H1 (cell line): ENCODE measurements around the gene SLC7A10. TPM values are rescaled to one million over a fixed set of nuclear protein-coding genes. Genes with fewer than 3 reads are reported as not detected.

Source experiments
- polyA plus RNA-seq, 7 experiments: library from polyadenylated mRNA; depleted of rRNA in 3 of 7; stranded (reverse) in 5 of 7; unstranded in 2 of 7; fragments of >200 nt in 5 of 7; fragments of 200-250 nt in 2 of 7; gene quantifications; 1 replicate in 5 of 7; 2 replicates in 1 of 7; 4 replicates in 1 of 7; pipeline versions ENCODE4 v1.2.1 to v1.2.3, GENCODE V29; 2011 to 2013; ENCODE audit warnings: missing spikeins in 2 of 7, mixed read lengths in 2 of 7
- total RNA-seq: library from RNA; stranded (reverse); fragmentation: NEBNext Ultra II Directional; extraction: Animal tissue kit (Norgen Biotek cat#: 25700); gene quantifications from 2 replicates; pipeline ENCODE4 v1.2.1, GENCODE V29; 2021
- TF ChIP-seq, protein P1 (sequence below): fragments of 300-600 bp; sonication (generic); IDR thresholded peaks from 2 replicates; pipeline ENCODE4 v1.7.1; 2012; ENCODE audit warnings: low read length, moderate library complexity, mild to moderate bottlenecking, inconsistent platforms; ENCODE audit not compliant: insufficient replicate concordance

The SLC7A10 gene
- total and polyA plus RNA-seq, 2 of the 8 experiments (the other 6 are each of a cell fraction or from before 2014, with no cell fraction given) = 3.7 to 7.1 TPM

GRCh38 chr19:33236696-33237390 is 11.2 kb upstream of the SLC7A10 start (continued):
- TF ChIP-seq, protein P1, sequence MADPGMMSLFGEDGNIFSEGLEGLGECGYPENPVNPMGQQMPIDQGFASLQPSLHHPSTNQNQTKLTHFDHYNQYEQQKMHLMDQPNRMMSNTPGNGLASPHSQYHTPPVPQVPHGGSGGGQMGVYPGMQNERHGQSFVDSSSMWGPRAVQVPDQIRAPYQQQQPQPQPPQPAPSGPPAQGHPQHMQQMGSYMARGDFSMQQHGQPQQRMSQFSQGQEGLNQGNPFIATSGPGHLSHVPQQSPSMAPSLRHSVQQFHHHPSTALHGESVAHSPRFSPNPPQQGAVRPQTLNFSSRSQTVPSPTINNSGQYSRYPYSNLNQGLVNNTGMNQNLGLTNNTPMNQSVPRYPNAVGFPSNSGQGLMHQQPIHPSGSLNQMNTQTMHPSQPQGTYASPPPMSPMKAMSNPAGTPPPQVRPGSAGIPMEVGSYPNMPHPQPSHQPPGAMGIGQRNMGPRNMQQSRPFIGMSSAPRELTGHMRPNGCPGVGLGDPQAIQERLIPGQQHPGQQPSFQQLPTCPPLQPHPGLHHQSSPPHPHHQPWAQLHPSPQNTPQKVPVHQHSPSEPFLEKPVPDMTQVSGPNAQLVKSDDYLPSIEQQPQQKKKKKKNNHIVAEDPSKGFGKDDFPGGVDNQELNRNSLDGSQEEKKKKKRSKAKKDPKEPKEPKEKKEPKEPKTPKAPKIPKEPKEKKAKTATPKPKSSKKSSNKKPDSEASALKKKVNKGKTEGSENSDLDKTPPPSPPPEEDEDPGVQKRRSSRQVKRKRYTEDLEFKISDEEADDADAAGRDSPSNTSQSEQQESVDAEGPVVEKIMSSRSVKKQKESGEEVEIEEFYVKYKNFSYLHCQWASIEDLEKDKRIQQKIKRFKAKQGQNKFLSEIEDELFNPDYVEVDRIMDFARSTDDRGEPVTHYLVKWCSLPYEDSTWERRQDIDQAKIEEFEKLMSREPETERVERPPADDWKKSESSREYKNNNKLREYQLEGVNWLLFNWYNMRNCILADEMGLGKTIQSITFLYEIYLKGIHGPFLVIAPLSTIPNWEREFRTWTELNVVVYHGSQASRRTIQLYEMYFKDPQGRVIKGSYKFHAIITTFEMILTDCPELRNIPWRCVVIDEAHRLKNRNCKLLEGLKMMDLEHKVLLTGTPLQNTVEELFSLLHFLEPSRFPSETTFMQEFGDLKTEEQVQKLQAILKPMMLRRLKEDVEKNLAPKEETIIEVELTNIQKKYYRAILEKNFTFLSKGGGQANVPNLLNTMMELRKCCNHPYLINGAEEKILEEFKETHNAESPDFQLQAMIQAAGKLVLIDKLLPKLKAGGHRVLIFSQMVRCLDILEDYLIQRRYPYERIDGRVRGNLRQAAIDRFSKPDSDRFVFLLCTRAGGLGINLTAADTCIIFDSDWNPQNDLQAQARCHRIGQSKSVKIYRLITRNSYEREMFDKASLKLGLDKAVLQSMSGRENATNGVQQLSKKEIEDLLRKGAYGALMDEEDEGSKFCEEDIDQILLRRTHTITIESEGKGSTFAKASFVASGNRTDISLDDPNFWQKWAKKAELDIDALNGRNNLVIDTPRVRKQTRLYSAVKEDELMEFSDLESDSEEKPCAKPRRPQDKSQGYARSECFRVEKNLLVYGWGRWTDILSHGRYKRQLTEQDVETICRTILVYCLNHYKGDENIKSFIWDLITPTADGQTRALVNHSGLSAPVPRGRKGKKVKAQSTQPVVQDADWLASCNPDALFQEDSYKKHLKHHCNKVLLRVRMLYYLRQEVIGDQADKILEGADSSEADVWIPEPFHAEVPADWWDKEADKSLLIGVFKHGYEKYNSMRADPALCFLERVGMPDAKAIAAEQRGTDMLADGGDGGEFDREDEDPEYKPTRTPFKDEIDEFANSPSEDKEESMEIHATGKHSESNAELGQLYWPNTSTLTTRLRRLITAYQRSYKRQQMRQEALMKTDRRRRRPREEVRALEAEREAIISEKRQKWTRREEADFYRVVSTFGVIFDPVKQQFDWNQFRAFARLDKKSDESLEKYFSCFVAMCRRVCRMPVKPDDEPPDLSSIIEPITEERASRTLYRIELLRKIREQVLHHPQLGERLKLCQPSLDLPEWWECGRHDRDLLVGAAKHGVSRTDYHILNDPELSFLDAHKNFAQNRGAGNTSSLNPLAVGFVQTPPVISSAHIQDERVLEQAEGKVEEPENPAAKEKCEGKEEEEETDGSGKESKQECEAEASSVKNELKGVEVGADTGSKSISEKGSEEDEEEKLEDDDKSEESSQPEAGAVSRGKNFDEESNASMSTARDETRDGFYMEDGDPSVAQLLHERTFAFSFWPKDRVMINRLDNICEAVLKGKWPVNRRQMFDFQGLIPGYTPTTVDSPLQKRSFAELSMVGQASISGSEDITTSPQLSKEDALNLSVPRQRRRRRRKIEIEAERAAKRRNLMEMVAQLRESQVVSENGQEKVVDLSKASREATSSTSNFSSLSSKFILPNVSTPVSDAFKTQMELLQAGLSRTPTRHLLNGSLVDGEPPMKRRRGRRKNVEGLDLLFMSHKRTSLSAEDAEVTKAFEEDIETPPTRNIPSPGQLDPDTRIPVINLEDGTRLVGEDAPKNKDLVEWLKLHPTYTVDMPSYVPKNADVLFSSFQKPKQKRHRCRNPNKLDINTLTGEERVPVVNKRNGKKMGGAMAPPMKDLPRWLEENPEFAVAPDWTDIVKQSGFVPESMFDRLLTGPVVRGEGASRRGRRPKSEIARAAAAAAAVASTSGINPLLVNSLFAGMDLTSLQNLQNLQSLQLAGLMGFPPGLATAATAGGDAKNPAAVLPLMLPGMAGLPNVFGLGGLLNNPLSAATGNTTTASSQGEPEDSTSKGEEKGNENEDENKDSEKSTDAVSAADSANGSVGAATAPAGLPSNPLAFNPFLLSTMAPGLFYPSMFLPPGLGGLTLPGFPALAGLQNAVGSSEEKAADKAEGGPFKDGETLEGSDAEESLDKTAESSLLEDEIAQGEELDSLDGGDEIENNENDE = no peak
